ENCODE data around the gene ZBTB40.

ZBTB40 gene

GRCh38 chr1:22509815-22510214, 58.2 kb downstream of the ZBTB40 start:
- DNase-seq, result no peak

GRCh38 chr1:22512873-22513272, 61.2 kb downstream of the ZBTB40 start:
- no peak for DNase-seq

GRCh38 chr1:22516906-22517571, 65.4 kb downstream of the ZBTB40 start:
- DNase-seq, result no peak

GRCh38 chr1:22517956-22518355, 66.3 kb downstream of the ZBTB40 start:
- DNase-seq, result peak; percentile 24

GRCh38 chr1:22518379-22518778, 66.7 kb downstream of the ZBTB40 start:
- DNase-seq, result peak; percentile 67

GRCh38 chr1:22520871-22521270, 69.2 kb downstream of the ZBTB40 start:
- DNase-seq, result no peak

GRCh38 chr1:22521692-22522091, 70.0 kb downstream of the ZBTB40 start:
- DNase-seq, result no peak

- no peak for DNase-seq
Measured at GRCh38 chr1:22522221-22522743, 70.6 kb downstream of the ZBTB40 start.

- DNase-seq, result no peak
Measured at GRCh38 chr1:22524481-22524880, 72.8 kb downstream of the ZBTB40 start.

GRCh38 chr1:22525211-22525610, 73.6 kb downstream of the ZBTB40 start:
- no peak for DNase-seq

- no peak for DNase-seq
Measured at GRCh38 chr1:22525646-22526045, 74.0 kb downstream of the ZBTB40 start.

GRCh38 chr1:22526098-22526497, 74.4 kb downstream of the ZBTB40 start:
- no peak for DNase-seq

GRCh38 chr1:22526677-22527076, 75.0 kb downstream of the ZBTB40 start:
- no peak for DNase-seq

- DNase-seq, result no peak
Measured at GRCh38 chr1:22527122-22527521, 75.5 kb downstream of the ZBTB40 start.

- no peak for DNase-seq
Measured at GRCh38 chr1:22527555-22528296, 76.1 kb downstream of the ZBTB40 start.

- DNase-seq, result no peak
Measured at GRCh38 chr1:22528451-22528850, 76.8 kb downstream of the ZBTB40 start.

GRCh38 chr1:22529901-22530621, 78.4 kb downstream of the ZBTB40 start:
- DNase-seq, result no peak

GRCh38 chr1:22530715-22531114, 79.1 kb downstream of the ZBTB40 start:
- DNase-seq, result no peak

GRCh38 chr1:22531251-22531650, 79.6 kb downstream of the ZBTB40 start:
- no peak for DNase-seq

GRCh38 chr1:22533244-22533895, 81.7 kb downstream of the ZBTB40 start:
- DNase-seq, result peak; percentile 59

GRCh38 chr1:22534951-22535350, 83.3 kb downstream of the ZBTB40 start:
- DNase-seq, result no peak

GRCh38 chr1:22535399-22535798, 83.7 kb downstream of the ZBTB40 start:
- DNase-seq, result no peak

- DNase-seq, result no peak
Measured at GRCh38 chr1:22536506-22536905, 84.9 kb downstream of the ZBTB40 start.
